Skeletal muscle tissue (tissue), 4 donors: ENCODE results near the gene RAP1A. TPM values are rescaled to one million over a fixed set of nuclear protein-coding genes. Genes with fewer than 3 reads are reported as not detected.

Source experiments
- H3K27ac ChIP-seq: one replicate; pipeline ENCODE4 v1.7.0; 2013; ENCODE audit warnings: mild to moderate bottlenecking, low read depth, low read length, inconsistent platforms
- H3K27me3 ChIP-seq, 3 donors: one replicate each; pipeline ENCODE4 v1.7.0; 2013; ENCODE audit warnings: low read length in 3 of 3; ENCODE audit not compliant: control insufficient read depth in 3 of 3, insufficient read depth in 3 of 3
- H3K36me3 ChIP-seq, 3 donors: one replicate each; pipeline ENCODE4 v1.7.0; 2013; ENCODE audit warnings: low read length in 3 of 3; ENCODE audit not compliant: control insufficient read depth in 3 of 3, insufficient read depth in 3 of 3
- H3K4me1 ChIP-seq, 3 donors: one replicate each; pipeline ENCODE4 v1.7.0; 2013; ENCODE audit warnings: low read length in 3 of 3, mild to moderate bottlenecking in 3 of 3; ENCODE audit not compliant: control insufficient read depth in 3 of 3, insufficient read depth in 3 of 3
- H3K4me3 ChIP-seq, 3 donors: one replicate each; pipeline ENCODE4 v1.7.0; 2013; ENCODE audit warnings: low read length in 3 of 3
- H3K9ac ChIP-seq, 3 donors: one replicate each; pipeline ENCODE4 v1.7.0; 2013; ENCODE audit warnings: low read length in 3 of 3, mild to moderate bottlenecking in 3 of 3, moderate library complexity in 2 of 3, low read depth in 1 of 3
- H3K9me3 ChIP-seq, 3 donors: one replicate each; pipeline ENCODE4 v1.7.0; 2013; ENCODE audit warnings: low read length in 3 of 3; ENCODE audit not compliant: control insufficient read depth in 3 of 3
- total RNA-seq: library from RNA; depleted of rRNA; stranded (reverse); fragments of >200 nt; gene quantifications from one replicate; pipeline ENCODE4 v1.2.3, GENCODE V29; 2014
- donor health status: Osteomylitis.

RAP1A gene
- total RNA-seq, 1 donor from 2014 or later = 16.7 TPM

- Histone ChIP-seq H3K27me3 (no peaks in the 10 kb centered on the region), H3K4me1 (peaks cover 20 to 21% (median 20%) of the 10 kb centered on the region in 3 donors), H3K27ac (no peak overlapping the region)
Measured at GRCh38 chr1:111595807-111596206, 23.8 kb upstream of the RAP1A start.

GRCh38 chr1:111596499-111596898 lies 23.1 kb upstream of the RAP1A start:
- H3K27ac ChIP-seq = no peak overlapping the region
- no peaks in the 10 kb centered on the region for H3K36me3 ChIP-seq
- no peak overlapping the region for H3K9ac ChIP-seq
- no peak overlapping the region for H3K4me3 ChIP-seq
- H3K9me3 ChIP-seq = no peaks in the 10 kb centered on the region
- H3K4me1 ChIP-seq = peaks cover 20 to 21% (median 20%) of the 10 kb centered on the region in 3 donors
- no peaks in the 10 kb centered on the region for H3K27me3 ChIP-seq

More at GRCh38 chr1:111595807-111596206, 23.8 kb upstream of the RAP1A start:
- no peak overlapping the region for H3K4me3 ChIP-seq
- H3K9ac ChIP-seq = no peak overlapping the region
- no peaks in the 10 kb centered on the region for H3K9me3 ChIP-seq
- no peaks in the 10 kb centered on the region for H3K36me3 ChIP-seq

- H3K27ac ChIP-seq = no peak overlapping the region
- H3K27me3 ChIP-seq = no peaks in the 10 kb centered on the region
- H3K9me3 ChIP-seq = no peaks in the 10 kb centered on the region
- no peak overlapping the region for H3K4me3 ChIP-seq
- H3K4me1 ChIP-seq = peaks cover 10 to 15% (median 11%) of the 10 kb centered on the region in 3 donors
- no peaks in the 10 kb centered on the region for H3K36me3 ChIP-seq
- H3K9ac ChIP-seq = no peak overlapping the region
Measured at GRCh38 chr1:111597426-111597825, 22.2 kb upstream of the RAP1A start.

- Histone ChIP-seq H3K9me3 (no peaks in the 10 kb centered on the region), H3K27me3 (no peaks in the 10 kb centered on the region), H3K4me3 (no peak overlapping the region), H3K4me1 (peaks cover 0 to 4% (median under 1%) of the 10 kb centered on the region in 3 donors), H3K36me3 (no peaks in the 10 kb centered on the region), H3K9ac (no peak overlapping the region), H3K27ac (no peak overlapping the region)
Measured at GRCh38 chr1:111598544-111598943, 21.0 kb upstream of the RAP1A start.

- no peaks in the 10 kb centered on the region for H3K4me1 ChIP-seq
- H3K27ac ChIP-seq = no peak overlapping the region
- H3K9ac ChIP-seq = no peak overlapping the region
Measured at GRCh38 chr1:111599781-111600693, 19.6 kb upstream of the RAP1A start.

GRCh38 chr1:111600886-111601386 lies 18.7 kb upstream of the RAP1A start:
- H3K4me3 ChIP-seq = no peak overlapping the region
- no peak overlapping the region for H3K27ac ChIP-seq
- H3K36me3 ChIP-seq = no peaks in the 10 kb centered on the region
- H3K9me3 ChIP-seq = no peaks in the 10 kb centered on the region
- no peak overlapping the region for H3K9ac ChIP-seq
- no peaks in the 10 kb centered on the region for H3K27me3 ChIP-seq
- peaks cover 0 to 4% (median 0%) of the 10 kb centered on the region in 3 donors for H3K4me1 ChIP-seq

More at GRCh38 chr1:111599781-111600693, 19.6 kb upstream of the RAP1A start:
- H3K9me3 ChIP-seq = no peaks in the 10 kb centered on the region
- no peaks in the 10 kb centered on the region for H3K36me3 ChIP-seq
- H3K27me3 ChIP-seq = no peaks in the 10 kb centered on the region
- H3K4me3 ChIP-seq = no peak overlapping the region

GRCh38 chr1:111602302-111602701 lies 17.3 kb upstream of the RAP1A start:
- Histone ChIP-seq H3K9ac (no peak overlapping the region), H3K36me3 (no peaks in the 10 kb centered on the region), H3K4me3 (no peak overlapping the region), H3K9me3 (no peaks in the 10 kb centered on the region), H3K27me3 (no peaks in the 10 kb centered on the region), H3K4me1 (peaks cover 0 to 6% (median 4%) of the 10 kb centered on the region in 3 donors), H3K27ac (no peak overlapping the region)

GRCh38 chr1:111602974-111603373 lies 16.6 kb upstream of the RAP1A start:
- Histone ChIP-seq H3K9me3 (no peaks in the 10 kb centered on the region), H3K36me3 (no peaks in the 10 kb centered on the region), H3K27ac (no peak overlapping the region), H3K4me1 (peaks cover 0 to 6% (median 4%) of the 10 kb centered on the region in 3 donors), H3K4me3 (no peak overlapping the region), H3K27me3 (no peaks in the 10 kb centered on the region), H3K9ac (no peak overlapping the region)

GRCh38 chr1:111603979-111604378 lies 15.6 kb upstream of the RAP1A start:
- Histone ChIP-seq H3K27ac (no peak overlapping the region), H3K36me3 (no peaks in the 10 kb centered on the region), H3K4me3 (no peak overlapping the region), H3K27me3 (no peaks in the 10 kb centered on the region), H3K4me1 (peaks cover 0 to 6% (median 4%) of the 10 kb centered on the region in 3 donors), H3K9me3 (no peaks in the 10 kb centered on the region), H3K9ac (no peak overlapping the region)

- H3K27ac ChIP-seq = no peak overlapping the region
Measured at GRCh38 chr1:111604931-111605330, 14.7 kb upstream of the RAP1A start.

More at GRCh38 chr1:111604931-111605330, 14.7 kb upstream of the RAP1A start:
- H3K9ac ChIP-seq = no peak overlapping the region
- H3K4me3 ChIP-seq = no peak overlapping the region
- no peaks in the 10 kb centered on the region for H3K36me3 ChIP-seq
- no peaks in the 10 kb centered on the region for H3K9me3 ChIP-seq
- H3K27me3 ChIP-seq = no peaks in the 10 kb centered on the region
- peaks cover 0 to 6% (median 4%) of the 10 kb centered on the region in 3 donors for H3K4me1 ChIP-seq
